T-helper 1 cell (primary cell): ENCODE data around the gene ZNF512B.
"Not testable (repeated sequence)": the region's sequence is repeated elsewhere in the genome, so short reads cannot be mapped to it uniquely, and the experiment has no call there.

Experiments used
- DNase-seq, 5 donors: peaks; one replicate each; pipeline ENCODE4 v3.0.0-alpha.2; 2012 to 2020

ZNF512B gene

DNA sequence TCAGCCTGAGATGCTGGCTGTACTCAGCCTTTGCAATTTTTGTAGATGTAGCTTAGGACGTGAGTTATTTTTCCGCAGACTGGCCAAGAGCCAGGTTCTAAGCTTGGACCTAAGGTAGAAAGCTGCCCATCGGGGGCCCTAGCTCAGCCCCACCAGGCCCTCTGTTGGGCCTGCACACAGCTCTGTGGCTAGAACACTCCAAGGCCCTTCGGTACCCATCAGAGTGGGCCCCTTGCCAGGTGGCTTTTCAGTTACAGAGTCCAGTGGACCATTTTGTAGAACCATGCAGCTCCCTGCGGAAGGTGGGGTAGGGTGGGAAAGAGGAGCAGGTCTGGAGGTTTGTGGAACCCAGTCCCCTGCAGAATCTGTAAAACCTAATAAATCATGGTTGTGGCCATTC is 36.1 kb downstream of the ZNF512B start:
- no peak for DNase-seq

DNA sequence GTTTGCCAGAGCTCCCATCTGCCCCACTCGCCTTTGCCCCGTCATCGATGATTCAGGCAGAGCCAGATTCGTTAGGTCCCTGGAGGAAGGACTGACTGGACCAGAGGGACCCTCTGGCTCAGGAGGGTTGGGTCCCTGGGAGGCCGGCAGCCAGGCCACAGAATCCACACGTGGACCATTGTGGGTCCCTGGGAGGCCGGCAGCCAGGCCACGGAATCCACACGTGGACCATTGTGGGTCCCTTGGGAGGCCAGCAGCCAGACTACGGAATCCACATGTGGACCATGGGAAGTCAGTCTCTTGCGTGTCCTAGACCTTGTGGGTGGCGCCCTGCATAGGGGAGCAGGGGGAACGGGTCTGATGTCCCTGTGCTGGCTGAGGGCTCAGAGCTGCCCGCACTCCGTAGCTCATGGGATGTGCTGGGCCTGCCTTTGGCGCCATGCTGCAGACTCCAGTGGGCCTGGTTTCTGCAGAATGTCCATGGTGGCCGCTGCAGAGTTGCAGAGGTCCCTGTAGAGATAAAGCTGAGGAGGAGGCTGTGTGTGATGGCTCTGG is 37.0 kb downstream of the ZNF512B start:
- no peak for DNase-seq

- DNase-seq = no peak
These were observed 38.0 kb downstream of the ZNF512B start for GRCh38 chr20:63931735-63932134.

DNA sequence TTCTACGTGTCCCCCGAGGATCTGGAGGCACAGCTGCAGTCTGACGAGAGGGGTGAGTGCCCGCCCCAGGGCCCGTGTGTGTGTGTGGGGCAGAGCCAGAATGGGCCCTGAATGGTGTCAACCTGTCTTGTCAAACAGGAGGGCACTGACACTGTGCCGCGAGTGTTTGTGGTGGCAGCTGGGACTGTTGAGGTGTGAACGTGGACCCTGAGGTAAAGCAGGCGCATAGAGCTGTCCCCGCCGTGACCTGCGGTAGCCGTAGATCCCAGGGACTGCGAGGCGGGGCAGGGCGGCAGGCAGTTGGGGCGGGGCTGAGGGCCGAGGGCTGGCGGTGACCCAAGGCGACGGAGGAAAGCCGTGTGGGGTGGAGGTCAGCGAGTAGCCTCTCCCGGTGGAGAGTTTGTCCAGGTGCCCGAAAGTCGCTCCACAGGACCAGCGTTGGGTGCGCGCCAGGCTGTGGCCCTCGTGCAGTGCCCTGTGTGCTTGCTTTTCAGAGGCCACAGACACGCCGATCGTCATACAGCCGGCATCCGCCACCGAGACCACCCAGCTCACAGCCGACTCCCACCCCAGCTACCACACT is 38.7 kb downstream of the ZNF512B start:
- DNase-seq = no peak

DNA sequence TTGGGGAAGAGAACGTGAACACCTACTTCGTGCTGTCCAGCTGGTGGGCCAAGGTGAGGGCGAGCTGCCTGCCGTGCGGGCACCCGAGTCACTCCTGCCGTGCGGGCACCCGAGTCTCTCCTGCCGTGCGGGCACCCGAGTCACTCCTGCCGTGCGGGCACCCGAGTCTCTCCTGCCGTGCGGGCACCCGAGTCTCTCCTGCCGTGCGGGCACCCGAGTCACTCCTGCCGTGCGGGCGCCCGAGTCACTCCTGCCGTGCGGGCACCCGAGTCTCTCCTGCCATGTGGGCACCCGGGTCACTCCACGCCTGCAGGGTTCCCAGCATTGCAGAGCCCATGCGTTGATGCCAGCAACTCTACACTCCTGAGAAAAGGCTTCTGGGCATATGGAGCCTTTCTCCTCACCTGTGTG is 40.3 kb downstream of the ZNF512B start:
- DNase-seq = not testable (repeated sequence)

- DNase-seq = no peak
These were observed 40.7 kb downstream of the ZNF512B start for GRCh38 chr20:63929071-63929470.

- DNase-seq = no peak
These were observed 43.4 kb downstream of the ZNF512B start for GRCh38 chr20:63926298-63926697.

DNA sequence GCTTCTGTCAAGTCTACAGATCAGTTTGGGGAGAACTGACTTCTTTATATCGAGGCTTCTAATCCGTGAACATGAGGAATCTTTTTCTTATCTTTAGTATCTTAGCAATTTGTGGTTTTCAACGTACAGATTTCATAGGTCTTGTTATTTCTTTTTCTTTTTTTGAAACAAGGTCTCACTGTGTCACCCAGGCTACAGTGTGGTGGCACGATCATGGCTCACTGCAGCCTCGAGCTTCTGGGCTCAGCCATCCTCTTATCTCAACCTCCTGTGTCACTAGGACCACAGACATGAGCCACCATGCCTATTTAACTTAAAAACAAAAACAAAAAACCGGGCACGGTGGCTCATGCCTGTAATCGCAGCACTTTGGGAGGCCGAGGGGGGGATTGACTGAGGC is 45.5 kb downstream of the ZNF512B start:
- no peak for DNase-seq

- no peak for DNase-seq
These were observed 46.1 kb downstream of the ZNF512B start for GRCh38 chr20:63923651-63924050.

- DNase-seq = no peak
These were observed 49.5 kb downstream of the ZNF512B start for GRCh38 chr20:63920226-63920625.

DNA sequence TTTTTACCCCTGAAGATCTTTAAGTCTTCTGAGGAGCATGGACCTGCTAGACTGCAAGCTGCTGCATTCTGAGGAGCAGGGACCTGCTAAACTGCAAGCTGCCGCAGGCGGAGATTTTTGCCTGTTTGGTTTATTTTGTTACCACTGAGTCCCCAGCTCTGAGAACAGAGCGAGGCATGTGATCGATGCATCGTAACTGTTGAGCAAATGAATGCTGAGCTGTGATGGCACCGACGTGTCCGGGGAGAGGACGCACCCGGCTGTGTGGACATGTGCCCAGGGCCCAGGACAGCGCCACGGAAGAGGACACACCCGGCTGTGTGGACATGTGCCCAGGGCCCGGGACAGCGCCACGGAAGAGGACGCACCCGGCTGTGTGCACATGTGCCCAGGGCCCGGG is 50.6 kb downstream of the ZNF512B start:
- no peak for DNase-seq

- DNase-seq = no peak
These were observed 51.9 kb downstream of the ZNF512B start for GRCh38 chr20:63917811-63918210.

DNA sequence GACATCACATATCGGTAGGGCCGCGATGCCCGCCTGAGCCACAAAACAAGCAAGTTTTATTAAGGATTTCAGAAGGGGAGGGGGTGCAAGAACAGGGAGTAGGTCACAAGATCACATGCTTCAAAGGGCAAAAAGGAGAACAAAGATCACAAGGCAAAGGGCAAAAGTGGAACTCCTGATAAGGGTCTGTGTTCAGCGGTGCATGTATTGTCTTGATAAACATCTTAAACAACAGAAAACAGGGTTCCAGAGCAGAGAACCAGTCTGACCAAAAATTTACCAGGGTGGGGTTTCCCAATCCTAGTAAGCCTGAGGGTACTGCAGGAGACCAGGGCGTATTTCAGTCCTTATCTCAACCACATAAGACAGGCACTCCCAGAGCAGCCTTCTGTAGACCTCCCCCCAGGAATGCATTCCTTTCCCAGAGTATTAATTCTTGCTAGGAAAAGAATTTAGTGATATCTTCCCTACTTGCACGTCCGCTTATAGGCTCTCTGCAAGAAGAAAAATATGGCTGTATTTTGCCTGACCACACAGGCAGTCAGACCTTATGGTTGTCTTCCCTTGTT is 53.3 kb downstream of the ZNF512B start:
- not testable (repeated sequence) for DNase-seq

DNA sequence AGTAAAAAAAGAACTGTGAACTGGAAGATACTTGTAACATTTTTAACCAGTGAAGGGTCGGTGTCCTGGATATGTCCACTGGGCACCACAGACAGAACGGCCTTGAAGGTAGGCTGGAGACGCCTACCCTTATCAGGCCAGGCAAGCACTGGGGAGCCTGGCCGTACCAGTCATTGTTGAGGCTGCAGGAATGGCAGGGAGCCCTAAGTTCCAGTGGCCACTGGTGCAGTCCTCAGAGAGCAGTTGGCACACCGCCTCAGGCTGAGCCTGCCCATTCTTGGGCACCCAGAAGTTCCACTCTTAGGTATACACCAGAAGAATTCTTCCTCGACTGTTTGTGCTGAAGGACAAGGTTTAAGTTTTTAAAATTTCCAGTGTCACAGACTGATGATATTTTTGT is 54.3 kb downstream of the ZNF512B start:
- DNase-seq = no peak

GRCh38 chr20:63913768-63914167 is 56.0 kb downstream of the ZNF512B start:
- no peak for DNase-seq

DNA sequence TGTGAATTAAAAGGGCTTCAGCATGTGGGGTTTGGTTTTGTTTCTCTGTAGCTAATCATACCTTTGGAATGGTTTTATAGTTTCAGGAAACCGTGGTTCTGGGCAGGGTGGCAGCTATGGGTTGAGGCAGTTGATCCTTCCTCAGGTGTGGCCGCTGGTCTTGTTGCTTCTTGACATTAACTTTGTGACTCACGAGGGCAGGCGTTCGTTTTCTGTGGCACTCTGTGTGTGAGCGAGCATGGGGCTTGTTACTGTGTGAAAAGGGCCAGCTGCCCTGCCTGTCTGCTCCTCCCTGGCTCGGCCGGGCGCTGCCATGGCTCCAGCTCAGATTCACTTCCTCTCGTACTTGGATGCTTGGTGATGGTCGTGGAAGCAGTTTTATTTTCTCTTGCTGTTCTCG is 58.6 kb downstream of the ZNF512B start:
- DNase-seq = no peak

- no peak for DNase-seq
These were observed 61.6 kb downstream of the ZNF512B start for GRCh38 chr20:63908008-63908682.
